Keratinocyte (primary cell): Measurements from ENCODE around the gene SLC32A1. TPM values are rescaled to one million over a fixed set of nuclear protein-coding genes. Genes with fewer than 3 reads are reported as not detected.

Experiments used
- DNase-seq: peaks from one replicate; pipeline ENCODE4 v3.0.0-alpha.2; 2011; ENCODE audit warnings: low read depth, missing footprints, low spot score
- FAIRE-seq: peaks from 2 replicates; lab custom pipeline; 2011; peaks lifted over from hg19 to GRCh38; lab: Jason Lieb, UNC
- H2AFZ ChIP-seq: 2 replicates; pipeline ENCODE4 v1.6.0; 2012; ENCODE audit warnings: low read length, control low read depth, inconsistent platforms; ENCODE audit not compliant: control insufficient read depth
- H3K27ac ChIP-seq: 2 replicates; pipeline ENCODE4 v1.5.1; 2011; ENCODE audit warnings: low read length; ENCODE audit not compliant: control insufficient read depth, insufficient read depth
- H3K27me3 ChIP-seq: 3 replicates; pipeline ENCODE4 v1.6.0; 2011; ENCODE audit warnings: low read length; ENCODE audit not compliant: control insufficient read depth, insufficient read depth; ENCODE audit errors: extremely low read depth
- H3K36me3 ChIP-seq, 2 experiments: 2 replicates in 1 of 2; 3 replicates in 1 of 2; pipeline ENCODE4 v1.5.1; 2011; ENCODE audit warnings: low read length in 2 of 2, mild to moderate bottlenecking in 1 of 2; ENCODE audit not compliant: control insufficient read depth in 2 of 2, insufficient read depth in 2 of 2; ENCODE audit errors: extremely low read depth in 1 of 2
- H3K4me1 ChIP-seq: 3 replicates; pipeline ENCODE4 v1.5.1; 2011; ENCODE audit warnings: low read length; ENCODE audit not compliant: control insufficient read depth, insufficient read depth; ENCODE audit errors: extremely low read depth
- H3K4me2 ChIP-seq: 3 replicates; pipeline ENCODE4 v1.6.0; 2011; ENCODE audit warnings: low read depth, low read length; ENCODE audit not compliant: control insufficient read depth, insufficient read depth; ENCODE audit errors: extremely low read depth
- H3K4me3 ChIP-seq, 3 experiments: fragments of 200-600 bp in 1 of 3; sonication (generic) in 1 of 3; 2 replicates in 2 of 3; 3 replicates in 1 of 3; pipeline ENCODE4 v1.5.1; 2011 to 2016; ENCODE audit warnings: low read length in 3 of 3, mild to moderate bottlenecking in 3 of 3, control low read depth in 2 of 3, inconsistent platforms in 1 of 3, low read depth in 1 of 3, mixed read lengths in 1 of 3, mixed run types in 1 of 3, moderate library complexity in 1 of 3; ENCODE audit not compliant: control insufficient read depth in 2 of 3, insufficient read depth in 2 of 3; ENCODE audit errors: extremely low read depth in 1 of 3
- H3K79me2 ChIP-seq: 2 replicates; pipeline ENCODE4 v1.6.0; 2012; ENCODE audit warnings: low read length; ENCODE audit not compliant: control insufficient read depth, insufficient read depth
- H3K9ac ChIP-seq: 3 replicates; pipeline ENCODE4 v1.6.0; 2011; ENCODE audit warnings: low read length; ENCODE audit not compliant: control insufficient read depth, insufficient read depth; ENCODE audit errors: extremely low read depth
- H3K9me1 ChIP-seq: 3 replicates; pipeline ENCODE4 v1.6.0; 2011; ENCODE audit warnings: low read length; ENCODE audit not compliant: control insufficient read depth, insufficient read depth; ENCODE audit errors: extremely low read depth
- H3K9me3 ChIP-seq: 2 replicates; pipeline ENCODE4 v1.5.1; 2012; ENCODE audit warnings: low read depth, low read length; ENCODE audit not compliant: control insufficient read depth
- H4K20me1 ChIP-seq: 3 replicates; pipeline ENCODE4 v1.6.0; 2011; ENCODE audit warnings: low read length; ENCODE audit not compliant: control insufficient read depth, insufficient read depth; ENCODE audit errors: extremely low read depth
- EZH2 ChIP-seq: IDR thresholded peaks from one replicate; pipeline ENCODE4 v1.6.1; 2012; ENCODE audit warnings: inconsistent platforms, mild to moderate bottlenecking, low read length, moderate library complexity
- dilution Hi-C: fragments of 300-500 bp; cut with MboI; formaldehyde crosslinking; loops from one replicate; pipeline ENCODE4 v1.7.0; 2020; ENCODE audit warnings: low sequenced_read_pairs; ENCODE audit not compliant: extremely low pct_ligation_motif_present
- polyA plus RNA-seq, 5 experiments: library from polyadenylated mRNA; depleted of rRNA in 3 of 5; stranded (reverse) in 3 of 5; stranded (forward) in 1 of 5; unstranded in 1 of 5; fragments of >200 nt; gene quantifications; 1 replicate in 1 of 5; 2 replicates in 3 of 5; 3 replicates in 1 of 5; pipeline versions ENCODE4 v1.2.1 to v1.2.3, GENCODE V29; 2011 to 2012; ENCODE audit warnings: missing spikeins in 2 of 5, low read depth in 1 of 5, low replicate concordance in 1 of 5
- TF ChIP-seq, protein P1 (sequence below), 3 experiments: IDR thresholded peaks in 1 of 3; conservative IDR thresholded peaks in 1 of 3; optimal IDR thresholded peaks in 1 of 3; 2 replicates in 2 of 3; 3 replicates in 1 of 3; pipeline versions ENCODE3 to v1.5.1; 2011; ENCODE audit warnings: low read length in 3 of 3, mild to moderate bottlenecking in 3 of 3, moderate library complexity in 2 of 3, control low read depth in 1 of 3, inconsistent platforms in 1 of 3; ENCODE audit not compliant: insufficient read depth in 2 of 3; ENCODE audit errors: extremely low read depth in 1 of 3

Gene SLC32A1
- polyA plus RNA-seq, 1 donor (not counting 4 experiments of a cell fraction or from before 2014, with no cell fraction given) = not detected

DNA sequence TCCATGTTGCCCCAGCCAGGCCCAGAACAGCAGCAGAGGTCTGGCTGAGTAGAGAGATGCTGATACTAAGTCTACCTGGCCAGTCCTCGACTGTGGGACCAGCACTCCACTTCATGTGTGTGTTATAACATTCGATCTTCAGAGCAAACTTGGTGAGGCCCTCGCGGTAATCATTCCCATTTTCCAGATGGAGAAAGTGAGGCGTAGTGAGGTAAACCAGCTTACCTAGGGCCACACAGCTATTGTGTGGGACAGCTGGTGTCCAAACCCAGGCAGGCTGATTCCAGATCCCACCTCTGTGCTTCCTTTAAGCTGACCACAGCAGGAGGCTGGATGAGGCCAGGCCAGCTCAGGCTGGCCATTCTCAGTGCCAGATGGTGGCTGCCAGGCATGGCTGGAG, 47.7 kb upstream of the SLC32A1 start:
- H3K9me1 ChIP-seq = no peaks in the 10 kb centered on the region
- H3K27ac ChIP-seq = no peak overlapping the region
- peaks cover 9% of the 10 kb centered on the region for H3K4me1 ChIP-seq
- no peaks in the 10 kb centered on the region for H3K9me3 ChIP-seq
- TF ChIP-seq EZH2 = no peak
- TF ChIP-seq, protein P1, sequence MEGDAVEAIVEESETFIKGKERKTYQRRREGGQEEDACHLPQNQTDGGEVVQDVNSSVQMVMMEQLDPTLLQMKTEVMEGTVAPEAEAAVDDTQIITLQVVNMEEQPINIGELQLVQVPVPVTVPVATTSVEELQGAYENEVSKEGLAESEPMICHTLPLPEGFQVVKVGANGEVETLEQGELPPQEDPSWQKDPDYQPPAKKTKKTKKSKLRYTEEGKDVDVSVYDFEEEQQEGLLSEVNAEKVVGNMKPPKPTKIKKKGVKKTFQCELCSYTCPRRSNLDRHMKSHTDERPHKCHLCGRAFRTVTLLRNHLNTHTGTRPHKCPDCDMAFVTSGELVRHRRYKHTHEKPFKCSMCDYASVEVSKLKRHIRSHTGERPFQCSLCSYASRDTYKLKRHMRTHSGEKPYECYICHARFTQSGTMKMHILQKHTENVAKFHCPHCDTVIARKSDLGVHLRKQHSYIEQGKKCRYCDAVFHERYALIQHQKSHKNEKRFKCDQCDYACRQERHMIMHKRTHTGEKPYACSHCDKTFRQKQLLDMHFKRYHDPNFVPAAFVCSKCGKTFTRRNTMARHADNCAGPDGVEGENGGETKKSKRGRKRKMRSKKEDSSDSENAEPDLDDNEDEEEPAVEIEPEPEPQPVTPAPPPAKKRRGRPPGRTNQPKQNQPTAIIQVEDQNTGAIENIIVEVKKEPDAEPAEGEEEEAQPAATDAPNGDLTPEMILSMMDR (optimal IDR thresholded peaks at IDR 0.05 in 1 of 3, IDR thresholded peaks at IDR 0.05 in 1 of 3, conservative IDR thresholded peaks at IDR 0.05 in 1 of 3; ENCODE audit: extremely low read depth in 1 of 3, insufficient read depth in 2 of 3, low read length in 3 of 3) = no peak
- no peaks in the 10 kb centered on the region for H3K36me3 ChIP-seq
- no peak overlapping the region for H2AFZ ChIP-seq
- no peak overlapping the region for H3K4me3 ChIP-seq
- FAIRE-seq (no peak), DNase-seq (no peak)
- no peaks in the 10 kb centered on the region for H3K79me2 ChIP-seq
- peaks cover 27% of the 10 kb centered on the region for H3K27me3 ChIP-seq
- dilution Hi-C loops = no loop called here
- no peaks in the 10 kb centered on the region for H4K20me1 ChIP-seq
- no peak overlapping the region for H3K4me2 ChIP-seq
- no peak overlapping the region for H3K9ac ChIP-seq

DNA sequence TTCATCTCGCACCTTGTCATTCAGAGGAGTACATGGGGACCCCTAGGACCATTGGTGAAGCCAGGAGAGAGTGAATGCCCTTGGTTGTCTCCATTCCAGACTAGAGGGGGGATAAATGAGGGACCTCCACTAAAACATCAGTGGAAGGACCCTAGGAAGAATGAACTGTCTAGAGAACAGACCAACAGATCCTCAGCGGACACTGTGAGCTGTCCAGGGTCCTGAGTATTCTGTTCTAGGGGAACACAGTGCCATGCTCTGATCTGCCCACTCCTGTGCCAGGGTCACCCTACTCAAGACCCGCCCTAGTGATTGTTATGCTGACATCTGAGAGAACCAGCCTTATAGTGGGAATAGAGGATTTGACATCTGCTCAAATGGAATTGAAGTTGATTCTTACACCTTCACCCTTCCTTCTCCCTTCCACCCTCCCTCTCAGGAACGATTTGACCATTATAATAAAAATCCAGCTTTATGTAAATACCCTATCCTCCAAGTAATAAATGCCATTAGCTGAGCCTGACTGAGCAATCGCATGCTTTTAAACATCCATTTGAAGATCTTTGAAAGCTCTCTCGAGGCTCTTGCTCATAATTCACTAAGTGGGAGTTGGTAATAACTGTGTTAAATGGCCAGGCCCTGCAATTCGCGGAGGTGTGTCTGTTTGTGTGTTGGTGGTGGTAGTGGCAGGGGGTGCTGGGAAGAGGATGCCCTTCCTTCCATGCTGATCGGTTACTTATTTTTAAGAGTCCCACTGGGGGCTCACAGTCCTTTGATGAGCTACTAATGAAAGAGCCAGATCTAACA, 43.6 kb upstream of the SLC32A1 start:
- Histone ChIP-seq H4K20me1 (no peaks in the 10 kb centered on the region), H3K9me1 (no peaks in the 10 kb centered on the region), H3K9ac (no peak overlapping the region), H2AFZ (no peak overlapping the region), H3K9me3 (no peaks in the 10 kb centered on the region), H3K36me3 (no peaks in the 10 kb centered on the region), H3K79me2 (no peaks in the 10 kb centered on the region), H3K4me1 (no peaks in the 10 kb centered on the region), H3K27ac (no peak overlapping the region), H3K4me2 (no peak overlapping the region), H3K27me3 (peaks cover 3% of the 10 kb centered on the region), H3K4me3 (no peak overlapping the region)
- TF ChIP-seq, protein P1 (optimal IDR thresholded peaks at IDR 0.05 in 1 of 3, IDR thresholded peaks at IDR 0.05 in 1 of 3, conservative IDR thresholded peaks at IDR 0.05 in 1 of 3; ENCODE audit: extremely low read depth in 1 of 3, insufficient read depth in 2 of 3, low read length in 3 of 3) = no peak
- no peak for DNase-seq
- dilution Hi-C loops = no loop called here
- no peak for FAIRE-seq
